ENCODE results near the gene LARP1. TPM values are rescaled to one million over a fixed set of nuclear protein-coding genes. Genes with fewer than 3 reads are reported as not detected.

Gene LARP1
- total and polyA plus RNA-seq, 9 of the 15 experiments (the other 6 are each of a cell fraction or from before 2014, with no cell fraction given) = 22.6 to 300 (median 92.0) TPM

DNA sequence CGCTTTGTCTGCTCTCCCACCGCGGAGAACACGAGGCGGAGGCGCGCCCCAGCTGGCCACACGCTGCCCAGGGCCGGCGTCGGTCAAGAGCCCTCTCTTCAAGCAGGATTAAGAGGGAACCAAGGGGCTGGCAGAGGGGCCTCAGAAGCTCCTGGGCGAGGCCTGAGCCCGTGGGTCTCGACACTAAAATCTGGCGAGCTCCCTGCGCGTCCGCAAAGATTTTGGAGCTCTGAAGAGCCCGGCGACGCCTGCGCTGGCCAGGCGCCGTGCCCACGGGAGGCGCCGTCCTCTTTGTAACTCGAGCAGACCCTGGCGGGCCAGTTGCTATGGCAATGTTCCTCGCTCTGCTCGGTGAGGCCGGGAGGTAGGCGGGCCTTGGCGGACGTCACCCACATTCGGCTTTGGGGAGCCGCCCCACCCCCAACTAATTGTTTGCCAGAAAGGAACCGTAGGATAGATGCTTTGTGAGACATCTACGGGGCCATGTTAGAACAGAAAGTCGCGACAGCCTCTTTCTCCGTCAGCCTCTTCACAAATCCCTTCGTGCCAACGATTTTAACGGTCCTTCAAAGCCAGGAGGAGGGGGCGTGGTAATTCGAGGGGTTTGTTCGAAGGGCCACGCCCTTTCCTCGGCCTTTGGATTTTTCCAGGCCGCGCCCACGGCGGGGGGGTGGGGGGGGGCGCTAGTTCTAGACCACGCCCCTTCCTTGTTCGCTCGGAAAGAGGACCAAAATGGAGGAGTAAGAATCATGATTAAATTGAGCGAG lies 102.5 kb downstream of the LARP1 start (continued):
- TF ChIP-seq, protein P1, sequence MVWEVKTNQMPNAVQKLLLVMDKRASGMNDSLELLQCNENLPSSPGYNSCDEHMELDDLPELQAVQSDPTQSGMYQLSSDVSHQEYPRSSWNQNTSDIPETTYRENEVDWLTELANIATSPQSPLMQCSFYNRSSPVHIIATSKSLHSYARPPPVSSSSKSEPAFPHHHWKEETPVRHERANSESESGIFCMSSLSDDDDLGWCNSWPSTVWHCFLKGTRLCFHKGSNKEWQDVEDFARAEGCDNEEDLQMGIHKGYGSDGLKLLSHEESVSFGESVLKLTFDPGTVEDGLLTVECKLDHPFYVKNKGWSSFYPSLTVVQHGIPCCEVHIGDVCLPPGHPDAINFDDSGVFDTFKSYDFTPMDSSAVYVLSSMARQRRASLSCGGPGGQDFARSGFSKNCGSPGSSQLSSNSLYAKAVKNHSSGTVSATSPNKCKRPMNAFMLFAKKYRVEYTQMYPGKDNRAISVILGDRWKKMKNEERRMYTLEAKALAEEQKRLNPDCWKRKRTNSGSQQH (CRISPR knock-in tag; IDR thresholded peaks at IDR 0.05) = no peak
- no peak for TF ChIP-seq GTF2F1 (IDR thresholded peaks at IDR 0.05; ENCODE audit: low read depth, low read length)
- TF ChIP-seq, protein P2, sequence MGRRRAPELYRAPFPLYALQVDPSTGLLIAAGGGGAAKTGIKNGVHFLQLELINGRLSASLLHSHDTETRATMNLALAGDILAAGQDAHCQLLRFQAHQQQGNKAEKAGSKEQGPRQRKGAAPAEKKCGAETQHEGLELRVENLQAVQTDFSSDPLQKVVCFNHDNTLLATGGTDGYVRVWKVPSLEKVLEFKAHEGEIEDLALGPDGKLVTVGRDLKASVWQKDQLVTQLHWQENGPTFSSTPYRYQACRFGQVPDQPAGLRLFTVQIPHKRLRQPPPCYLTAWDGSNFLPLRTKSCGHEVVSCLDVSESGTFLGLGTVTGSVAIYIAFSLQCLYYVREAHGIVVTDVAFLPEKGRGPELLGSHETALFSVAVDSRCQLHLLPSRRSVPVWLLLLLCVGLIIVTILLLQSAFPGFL (CRISPR knock-in tag; IDR thresholded peaks at IDR 0.05) = no peak
- TF ChIP-seq HDAC1 (IDR thresholded peaks at IDR 0.05) = no peak; a peak in 2 of 4 replicates
- peak; percentile 76; the same call in 1 of the 2 replicates for TF ChIP-seq SNIP1 (IDR thresholded peaks at IDR 0.05; ENCODE audit: low read depth)
- TF ChIP-seq, protein P3, sequence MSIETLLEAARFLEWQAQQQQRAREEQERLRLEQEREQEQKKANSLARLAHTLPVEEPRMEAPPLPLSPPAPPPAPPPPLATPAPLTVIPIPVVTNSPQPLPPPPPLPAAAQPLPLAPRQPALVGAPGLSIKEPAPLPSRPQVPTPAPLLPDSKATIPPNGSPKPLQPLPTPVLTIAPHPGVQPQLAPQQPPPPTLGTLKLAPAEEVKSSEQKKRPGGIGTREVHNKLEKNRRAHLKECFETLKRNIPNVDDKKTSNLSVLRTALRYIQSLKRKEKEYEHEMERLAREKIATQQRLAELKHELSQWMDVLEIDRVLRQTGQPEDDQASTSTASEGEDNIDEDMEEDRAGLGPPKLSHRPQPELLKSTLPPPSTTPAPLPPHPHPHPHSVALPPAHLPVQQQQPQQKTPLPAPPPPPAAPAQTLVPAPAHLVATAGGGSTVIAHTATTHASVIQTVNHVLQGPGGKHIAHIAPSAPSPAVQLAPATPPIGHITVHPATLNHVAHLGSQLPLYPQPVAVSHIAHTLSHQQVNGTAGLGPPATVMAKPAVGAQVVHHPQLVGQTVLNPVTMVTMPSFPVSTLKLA (conservative IDR thresholded peaks at IDR 0.05) = peak; percentile 83 to 88
- TF ChIP-seq DMBX1 (CRISPR knock-in tag; IDR thresholded peaks at IDR 0.05; ENCODE audit: borderline replicate concordance) = no peak
- no peak; the same call in 1 of the 2 replicates for TF ChIP-seq NR2C2 (CRISPR knock-in tag; IDR thresholded peaks at IDR 0.05)
- no peak for TF ChIP-seq NR2C2 (tag; IDR thresholded peaks at IDR 0.05)
- TF ChIP-seq MCM2 (IDR thresholded peaks at IDR 0.05; ENCODE audit: low read depth) = no peak
- no peak for TF ChIP-seq SREBF1 (IDR thresholded peaks at IDR 0.05; ENCODE audit: borderline replicate concordance, low read depth, low read length)
- 0 out of 2 replicates have a peak, but pooled peaks have one; percentile 16 for TF ChIP-seq RUNX1 (IDR thresholded peaks at IDR 0.05; ENCODE audit: low read depth)
- no peak for TF ChIP-seq PTRF (tag; IDR thresholded peaks at IDR 0.05)
- peak; percentile 84; the same call in 1 of the 2 replicates for TF ChIP-seq ZNF830 (CRISPR knock-in tag; IDR thresholded peaks at IDR 0.05)
- no peak for TF ChIP-seq ZNF583 (CRISPR knock-in tag; IDR thresholded peaks at IDR 0.05)
- no peak for TF ChIP-seq ZNF75A (CRISPR knock-in tag; IDR thresholded peaks at IDR 0.05)
- TF ChIP-seq ATF7 (IDR thresholded peaks at IDR 0.05) = peak; percentile 66
- TF ChIP-seq, protein P4, sequence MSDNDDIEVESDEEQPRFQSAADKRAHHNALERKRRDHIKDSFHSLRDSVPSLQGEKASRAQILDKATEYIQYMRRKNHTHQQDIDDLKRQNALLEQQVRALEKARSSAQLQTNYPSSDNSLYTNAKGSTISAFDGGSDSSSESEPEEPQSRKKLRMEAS (CRISPR knock-in tag; IDR thresholded peaks at IDR 0.05) = peak; percentile 84
- TF ChIP-seq, protein P5, sequence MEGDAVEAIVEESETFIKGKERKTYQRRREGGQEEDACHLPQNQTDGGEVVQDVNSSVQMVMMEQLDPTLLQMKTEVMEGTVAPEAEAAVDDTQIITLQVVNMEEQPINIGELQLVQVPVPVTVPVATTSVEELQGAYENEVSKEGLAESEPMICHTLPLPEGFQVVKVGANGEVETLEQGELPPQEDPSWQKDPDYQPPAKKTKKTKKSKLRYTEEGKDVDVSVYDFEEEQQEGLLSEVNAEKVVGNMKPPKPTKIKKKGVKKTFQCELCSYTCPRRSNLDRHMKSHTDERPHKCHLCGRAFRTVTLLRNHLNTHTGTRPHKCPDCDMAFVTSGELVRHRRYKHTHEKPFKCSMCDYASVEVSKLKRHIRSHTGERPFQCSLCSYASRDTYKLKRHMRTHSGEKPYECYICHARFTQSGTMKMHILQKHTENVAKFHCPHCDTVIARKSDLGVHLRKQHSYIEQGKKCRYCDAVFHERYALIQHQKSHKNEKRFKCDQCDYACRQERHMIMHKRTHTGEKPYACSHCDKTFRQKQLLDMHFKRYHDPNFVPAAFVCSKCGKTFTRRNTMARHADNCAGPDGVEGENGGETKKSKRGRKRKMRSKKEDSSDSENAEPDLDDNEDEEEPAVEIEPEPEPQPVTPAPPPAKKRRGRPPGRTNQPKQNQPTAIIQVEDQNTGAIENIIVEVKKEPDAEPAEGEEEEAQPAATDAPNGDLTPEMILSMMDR (IDR thresholded peaks at IDR 0.05 in 2 of 3, conservative IDR thresholded peaks at IDR 0.05 in 1 of 3; ENCODE audit: insufficient read depth in 2 of 3, low read depth in 1 of 3, low read length in 3 of 3) = peak in 1 of 3 experiments; percentile 14; a peak in 1 of 6 replicates
